HuH-7 (cell line): ENCODE measurements around the gene HSDL2.

Source experiments
- DNase-seq: peaks from one replicate; pipeline ENCODE4 v3.0.0; 2011; ENCODE audit warnings: low spot score

Gene HSDL2

GRCh38 chr9:112446526-112446925 is 66.6 kb downstream of the HSDL2 start:
- DNase-seq, result no peak

- no peak for DNase-seq
These were observed 67.4 kb downstream of the HSDL2 start for GRCh38 chr9:112447283-112447761.

- DNase-seq, result no peak
These were observed 82.9 kb downstream of the HSDL2 start for GRCh38 chr9:112462855-112463254.

GRCh38 chr9:112465352-112465751 is 85.4 kb downstream of the HSDL2 start:
- no peak for DNase-seq

- no peak for DNase-seq
These were observed 93.1 kb downstream of the HSDL2 start for GRCh38 chr9:112472996-112473395.

- no peak for DNase-seq
These were observed 94.1 kb downstream of the HSDL2 start for GRCh38 chr9:112473986-112474385.

GRCh38 chr9:112475318-112475717 is 95.4 kb downstream of the HSDL2 start:
- DNase-seq, result no peak

- no peak for DNase-seq
These were observed 97.4 kb downstream of the HSDL2 start for GRCh38 chr9:112477330-112477729.

- DNase-seq, result no peak
These were observed 99.3 kb downstream of the HSDL2 start for GRCh38 chr9:112479221-112479620.

GRCh38 chr9:112484607-112485006 is 104.7 kb downstream of the HSDL2 start:
- DNase-seq, result no peak

GRCh38 chr9:112485574-112485973 is 105.7 kb downstream of the HSDL2 start:
- no peak for DNase-seq

GRCh38 chr9:112486221-112487007 is 106.5 kb downstream of the HSDL2 start, which contains the start of gene KIAA1958:
Gene KIAA1958, plus strand, starts transcription at chr9:112486827. Its CDS starts 87,254 bp downstream, at chr9:112574081.
- DNase-seq, result peak; percentile 91

- DNase-seq, result peak; percentile 48
These were observed 107.3 kb downstream of the HSDL2 start for GRCh38 chr9:112487008-112487798.

GRCh38 chr9:112487799-112488340 is 108.0 kb downstream of the HSDL2 start:
- DNase-seq, result peak; percentile 30

- peak; percentile 70 for DNase-seq
These were observed 109.2 kb downstream of the HSDL2 start for GRCh38 chr9:112489039-112489546.

- no peak for DNase-seq
These were observed 110.2 kb downstream of the HSDL2 start for GRCh38 chr9:112489876-112490666.

GRCh38 chr9:112493393-112494137 is 113.7 kb downstream of the HSDL2 start:
- no peak for DNase-seq

- DNase-seq, result no peak
These were observed 114.2 kb downstream of the HSDL2 start for GRCh38 chr9:112494153-112494552.

- no peak for DNase-seq
These were observed 115.7 kb downstream of the HSDL2 start for GRCh38 chr9:112495614-112496013.

GRCh38 chr9:112496074-112496722 is 116.3 kb downstream of the HSDL2 start:
- no peak for DNase-seq
